HepG2 (cell line): Measurements from ENCODE around the gene P2RX3. TPM values are rescaled to one million over a fixed set of nuclear protein-coding genes. Genes with fewer than 3 reads are reported as not detected.

Experiments
- ATAC-seq: fragments of 200-7000 bp; cut with Tn5 transposase; 3 replicates; pipeline ENCODE4 v1.9.1; 2020; ENCODE audit warnings: mild to moderate bottlenecking, moderate library complexity
- BruUV-seq: library from RNA; stranded (reverse); fragments of 400-500 nt; replicated peaks from 2 replicates; lab custom pipeline; 2021; lab: Mats Ljungman, UMichigan
- CTCF ChIA-PET: fragments of 300-600 bp; formaldehyde crosslinking; extraction: SDS; loops from one replicate; lab custom pipeline; 2021; ENCODE audit warnings: low total read pairs, inconsistent platforms, low intra/inter-chr PET ratio; lab: Yijun Ruan, JAX
- POLR2A ChIA-PET: fragments of 350-600 bp; sonication (Branson Sonifier 250); formaldehyde crosslinking; loops from one replicate; lab custom pipeline; 2020; ENCODE audit warnings: antibody characterized with exemption, inconsistent platforms; lab: Yijun Ruan, JAX
- DNase-seq: peaks from one replicate; pipeline ENCODE4 v3.0.0-alpha.2; 2015; ENCODE audit warnings: low spot score
- FAIRE-seq: peaks from 3 replicates; lab custom pipeline; 2011; peaks lifted over from hg19 to GRCh38; lab: Jason Lieb, UNC
- H2AFZ ChIP-seq: one replicate; pipeline ENCODE4 v1.6.1; 2011; ENCODE audit warnings: low read length, inconsistent platforms
- H3K27ac ChIP-seq: fragments of 300-600 bp; 3 replicates; pipeline ENCODE4 v1.8.0; 2011; ENCODE audit warnings: mixed run types, mild to moderate bottlenecking, mixed read lengths, low read length, inconsistent platforms; ENCODE audit not compliant: insufficient read depth; ENCODE audit errors: extremely low read length
- H3K27me3 ChIP-seq, 2 experiments: fragments of 200-600 bp in 1 of 2; 2 replicates in 1 of 2; 3 replicates in 1 of 2; pipeline versions ENCODE4 v1.6.0 to v1.8.0; 2011; ENCODE audit warnings: low read length in 2 of 2, mild to moderate bottlenecking in 2 of 2, moderate library complexity in 2 of 2, inconsistent platforms in 1 of 2; ENCODE audit not compliant: insufficient read depth in 2 of 2, control insufficient read depth in 1 of 2
- H3K36me3 ChIP-seq, 2 experiments: fragments of 200-600 bp in 1 of 2; replicated peaks in 1 of 2; 2 replicates in 1 of 2; 3 replicates in 1 of 2; pipeline versions ENCODE4 v1.5.1 to v1.8.0; 2011; ENCODE audit warnings: low read length in 2 of 2, inconsistent platforms in 1 of 2; ENCODE audit not compliant: insufficient read depth in 2 of 2, control insufficient read depth in 1 of 2
- H3K4me1 ChIP-seq: 2 replicates; pipeline ENCODE4 v1.5.1; 2012; ENCODE audit warnings: low read length, inconsistent platforms; ENCODE audit not compliant: insufficient read depth
- H3K4me2 ChIP-seq: 2 replicates; pipeline ENCODE4 v1.6.0; 2011; ENCODE audit warnings: low read depth, low read length, inconsistent platforms
- H3K4me3 ChIP-seq, 3 experiments: fragments of 200-600 bp in 1 of 3; sonication (generic), shearing (Covaris generic) in 1 of 3; replicated peaks in 1 of 3; 2 replicates each; pipeline ENCODE4 v1.5.1; 2011 to 2016; ENCODE audit warnings: low read length in 3 of 3, inconsistent platforms in 2 of 3, low read depth in 2 of 3, mild to moderate bottlenecking in 2 of 3, control low read depth in 1 of 3, mixed read lengths in 1 of 3; ENCODE audit not compliant: insufficient read depth in 1 of 3
- H3K79me2 ChIP-seq: one replicate; pipeline ENCODE4 v1.6.1; 2011; ENCODE audit warnings: low read length, inconsistent platforms; ENCODE audit not compliant: insufficient read depth
- H3K9ac ChIP-seq: 2 replicates; pipeline ENCODE4 v1.6.0; 2011; ENCODE audit warnings: mild to moderate bottlenecking, low read depth, low read length, inconsistent platforms; ENCODE audit not compliant: insufficient read depth
- H3K9me3 ChIP-seq: 2 replicates; pipeline ENCODE4 v1.5.1; 2012; ENCODE audit warnings: mild to moderate bottlenecking, low read length
- H4K20me1 ChIP-seq: 2 replicates; pipeline ENCODE4 v1.6.0; 2011; ENCODE audit warnings: inconsistent platforms, mild to moderate bottlenecking, low read length, moderate library complexity; ENCODE audit not compliant: insufficient read depth
- BORCS8-MEF2B ChIP-seq: sonication (generic); formaldehyde crosslinking; IDR thresholded peaks from 2 replicates; pipeline ENCODE4 v1.8.0; 2022; ENCODE audit warnings: mild to moderate bottlenecking, missing genetic modification reagents
- DPF2 ChIP-seq: sonication (generic); formaldehyde crosslinking; IDR thresholded peaks from 2 replicates; pipeline ENCODE4 v1.4.0; 2020; ENCODE audit warnings: mild to moderate bottlenecking, low read depth, missing genetic modification reagents, borderline replicate concordance
- GFI1 ChIP-seq: sonication (generic); formaldehyde crosslinking; IDR thresholded peaks from 2 replicates; pipeline ENCODE4 v1.5.0; 2020; ENCODE audit warnings: missing genetic modification reagents, mild to moderate bottlenecking, borderline replicate concordance
- HDAC2 ChIP-seq: sonication (generic); formaldehyde crosslinking; IDR thresholded peaks from 2 replicates; pipeline ENCODE4 v1.4.0; 2020; ENCODE audit warnings: missing genetic modification reagents
- MYNN ChIP-seq: sonication (generic); formaldehyde crosslinking; IDR thresholded peaks from 2 replicates; pipeline ENCODE4 v1.4.0; 2020; ENCODE audit warnings: mild to moderate bottlenecking, low read depth, missing genetic modification reagents
- PAF1 ChIP-seq: IDR thresholded peaks from 2 replicates; pipeline ENCODE4 v1.6.1; 2016; ENCODE audit warnings: missing genetic modification reagents, missing compliant biosample characterization
- ZBTB7A ChIP-seq: sonication (generic); formaldehyde crosslinking; IDR thresholded peaks from 2 replicates; pipeline ENCODE4 v1.8.0; 2022; ENCODE audit warnings: mild to moderate bottlenecking, missing genetic modification reagents
- ZNF484 ChIP-seq: sonication (generic); formaldehyde crosslinking; IDR thresholded peaks from 2 replicates; pipeline ENCODE4 v1.5.1; 2020; ENCODE audit warnings: mild to moderate bottlenecking, low read depth, missing genetic modification reagents, borderline replicate concordance
- ZNF563 ChIP-seq: sonication (generic); formaldehyde crosslinking; IDR thresholded peaks from 2 replicates; pipeline ENCODE4 v1.8.0; 2022; ENCODE audit warnings: mild to moderate bottlenecking, moderate library complexity, missing genetic modification reagents
- ZNF564 ChIP-seq: sonication (generic); formaldehyde crosslinking; IDR thresholded peaks from 2 replicates; pipeline ENCODE4 v1.8.1; 2023; ENCODE audit warnings: mild to moderate bottlenecking, missing genetic modification reagents
- ZNF598 ChIP-seq: sonication (generic); formaldehyde crosslinking; IDR thresholded peaks from 2 replicates; pipeline ENCODE4 v1.5.1; 2020; ENCODE audit warnings: mild to moderate bottlenecking, missing genetic modification reagents, borderline replicate concordance
- ZNF781 ChIP-seq: sonication (generic); formaldehyde crosslinking; IDR thresholded peaks from 2 replicates; pipeline ENCODE4 v1.5.1; 2020; ENCODE audit warnings: borderline replicate concordance, mild to moderate bottlenecking, missing genetic modification reagents; ENCODE audit errors: not compliant biosample characterization
- WGBS: methylation state at CpG from one replicate; pipeline ENCODE4 v1.1.6; 2017; ENCODE audit warnings: low lambda C conversion rate; 5-methylcytosine and 5-hydroxymethylcytosine counted together
- in situ Hi-C: cut with HindIII; loops from 2 replicates; pipeline ENCODE4 v1.10.0; 2017; ENCODE audit warnings: low pct_unique_long_range_greater_than_20kb; ENCODE audit not compliant: extremely low pct_ligation_motif_present
- intact Hi-C: fragments of 100-400 bp; cut with micrococcal nuclease; formaldehyde crosslinking; loops from one replicate; pipeline ENCODE4 v1.10.0; 2022; ENCODE audit not compliant: unreplicated experiment
- polyA plus RNA-seq, 8 experiments: library from polyadenylated mRNA; depleted of rRNA in 3 of 8; stranded (reverse) in 7 of 8; unstranded in 1 of 8; fragments of >200 nt; fragmentation: Illumina TruSeq in 4 of 8; extraction: Trizol in 4 of 8; gene quantifications; 2 replicates each; pipeline versions ENCODE4 v1.2.1 to v1.2.3, GENCODE V29; 2011 to 2016; ENCODE audit warnings: low read depth in 4 of 8, missing spikeins in 1 of 8, mixed read lengths in 1 of 8; ENCODE audit not compliant: insufficient read depth in 1 of 8
- total RNA-seq, 5 experiments: library from RNA; depleted of rRNA; stranded (reverse); fragments of >200 nt; fragmentation: Illumina TruSeq; extraction: Trizol; gene quantifications; 2 replicates each; pipeline ENCODE4 v1.2.3, GENCODE V29; 2016; ENCODE audit warnings: low read depth in 1 of 5
- TF ChIP-seq, protein P1 (sequence below): sonication (generic); formaldehyde crosslinking; IDR thresholded peaks from 2 replicates; pipeline ENCODE4 v1.4.0; 2020; ENCODE audit warnings: missing genetic modification reagents, borderline replicate concordance
- TF ChIP-seq, protein P2 (sequence below): IDR thresholded peaks from 2 replicates; pipeline ENCODE4 v1.6.1; 2016; ENCODE audit warnings: low read depth, control low read depth
- TF ChIP-seq, protein P3 (sequence below): sonication (generic); formaldehyde crosslinking; IDR thresholded peaks from 2 replicates; pipeline ENCODE4 v1.9.0; 2021; ENCODE audit warnings: missing genetic modification reagents, borderline replicate concordance
- TF ChIP-seq, protein P4 (sequence below): sonication (generic); formaldehyde crosslinking; IDR thresholded peaks from 2 replicates; pipeline ENCODE4 v1.8.1; 2023; ENCODE audit warnings: missing genetic modification reagents, mild to moderate bottlenecking, borderline replicate concordance

P2RX3 gene
- total and polyA plus RNA-seq, 2 of the 13 experiments (the other 11 are each of a cell fraction or from before 2014, with no cell fraction given), result 0.08 TPM; not detected in 1

DNA sequence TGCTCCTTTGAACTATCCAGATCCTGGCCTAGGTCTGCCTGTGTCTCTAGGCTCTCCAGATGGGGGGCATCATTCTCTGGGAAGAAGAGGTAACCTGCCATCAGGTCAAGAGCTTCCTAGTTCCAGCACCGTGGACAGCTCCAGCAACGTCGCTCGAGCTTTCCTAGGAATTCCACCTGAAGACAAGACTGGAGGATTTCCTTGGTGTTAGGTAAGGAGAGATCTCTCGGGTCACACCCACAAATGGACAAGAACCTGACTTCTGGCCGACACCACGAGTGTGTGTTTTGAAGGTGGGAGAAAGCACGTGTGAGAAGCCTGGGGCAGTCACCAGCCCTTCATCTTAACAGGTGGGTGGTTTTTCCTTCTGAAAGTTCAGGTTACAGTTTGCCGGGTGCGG lies 41.6 kb downstream of the P2RX3 start (continued):
- TF ChIP-seq, protein P1, sequence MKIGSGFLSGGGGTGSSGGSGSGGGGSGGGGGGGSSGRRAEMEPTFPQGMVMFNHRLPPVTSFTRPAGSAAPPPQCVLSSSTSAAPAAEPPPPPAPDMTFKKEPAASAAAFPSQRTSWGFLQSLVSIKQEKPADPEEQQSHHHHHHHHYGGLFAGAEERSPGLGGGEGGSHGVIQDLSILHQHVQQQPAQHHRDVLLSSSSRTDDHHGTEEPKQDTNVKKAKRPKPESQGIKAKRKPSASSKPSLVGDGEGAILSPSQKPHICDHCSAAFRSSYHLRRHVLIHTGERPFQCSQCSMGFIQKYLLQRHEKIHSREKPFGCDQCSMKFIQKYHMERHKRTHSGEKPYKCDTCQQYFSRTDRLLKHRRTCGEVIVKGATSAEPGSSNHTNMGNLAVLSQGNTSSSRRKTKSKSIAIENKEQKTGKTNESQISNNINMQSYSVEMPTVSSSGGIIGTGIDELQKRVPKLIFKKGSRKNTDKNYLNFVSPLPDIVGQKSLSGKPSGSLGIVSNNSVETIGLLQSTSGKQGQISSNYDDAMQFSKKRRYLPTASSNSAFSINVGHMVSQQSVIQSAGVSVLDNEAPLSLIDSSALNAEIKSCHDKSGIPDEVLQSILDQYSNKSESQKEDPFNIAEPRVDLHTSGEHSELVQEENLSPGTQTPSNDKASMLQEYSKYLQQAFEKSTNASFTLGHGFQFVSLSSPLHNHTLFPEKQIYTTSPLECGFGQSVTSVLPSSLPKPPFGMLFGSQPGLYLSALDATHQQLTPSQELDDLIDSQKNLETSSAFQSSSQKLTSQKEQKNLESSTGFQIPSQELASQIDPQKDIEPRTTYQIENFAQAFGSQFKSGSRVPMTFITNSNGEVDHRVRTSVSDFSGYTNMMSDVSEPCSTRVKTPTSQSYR (CRISPR knock-in tag), result peak; percentile 27; the same call in 1 of the 2 replicates
- TF ChIP-seq ZNF563 (peak; percentile 46; the same call in 1 of the 2 replicates), BORCS8-MEF2B (CRISPR knock-in tag) (peak; percentile 35; the same call in 1 of the 2 replicates)
- TF ChIP-seq, protein P2, sequence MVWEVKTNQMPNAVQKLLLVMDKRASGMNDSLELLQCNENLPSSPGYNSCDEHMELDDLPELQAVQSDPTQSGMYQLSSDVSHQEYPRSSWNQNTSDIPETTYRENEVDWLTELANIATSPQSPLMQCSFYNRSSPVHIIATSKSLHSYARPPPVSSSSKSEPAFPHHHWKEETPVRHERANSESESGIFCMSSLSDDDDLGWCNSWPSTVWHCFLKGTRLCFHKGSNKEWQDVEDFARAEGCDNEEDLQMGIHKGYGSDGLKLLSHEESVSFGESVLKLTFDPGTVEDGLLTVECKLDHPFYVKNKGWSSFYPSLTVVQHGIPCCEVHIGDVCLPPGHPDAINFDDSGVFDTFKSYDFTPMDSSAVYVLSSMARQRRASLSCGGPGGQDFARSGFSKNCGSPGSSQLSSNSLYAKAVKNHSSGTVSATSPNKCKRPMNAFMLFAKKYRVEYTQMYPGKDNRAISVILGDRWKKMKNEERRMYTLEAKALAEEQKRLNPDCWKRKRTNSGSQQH (CRISPR knock-in tag), result peak; percentile 63; the same call in 1 of the 2 replicates

DNA sequence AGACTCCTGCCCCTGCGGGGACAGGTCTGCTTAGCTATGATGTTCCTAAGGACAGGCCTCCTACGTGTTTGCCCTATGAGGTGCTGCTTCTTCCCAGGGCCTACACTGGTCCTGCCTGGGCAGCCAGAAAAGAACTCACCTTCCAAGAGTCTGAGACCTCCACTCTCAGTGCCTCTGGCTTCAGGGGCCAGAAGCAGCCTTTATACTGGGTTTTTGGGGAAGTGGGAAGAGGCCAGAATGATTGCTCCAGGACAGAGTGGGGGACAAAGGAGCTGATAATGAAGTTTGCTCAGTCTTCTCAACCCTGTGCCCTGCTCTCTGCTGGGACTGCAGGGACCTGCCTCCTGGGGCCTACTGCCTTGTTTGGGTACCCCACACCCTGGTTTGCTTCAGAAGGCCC lies 42.8 kb downstream of the P2RX3 start, which contains the start of gene PRG3:
PRG3 (minus strand) TSS at position 176 of the 400 bp plus-strand sequence. CDS start 442 bp downstream, outside the sequence.
- Histone ChIP-seq H3K79me2 (no peaks in the 10 kb centered on the region), H3K9me3 (no peaks in the 10 kb centered on the region), H3K27ac (no peak within 1 kb of the TSS), H3K9ac (no peak within 1 kb of the TSS), H3K27me3 (no peaks in the 10 kb centered on the region), H3K36me3 (no peaks in the 10 kb centered on the region), H3K4me3 (no peak within 1 kb of the TSS), H4K20me1 (no peaks in the 10 kb centered on the region), H3K4me2 (no peak within 1 kb of the TSS), H3K4me1 (peaks cover 13% of the 10 kb centered on the region), H2AFZ (no peak within 1 kb of the TSS)
- 17% methylated on average over 1 of the region's 2 CpGs for WGBS
- no TSS peak for BruUV-seq
- in situ Hi-C loops (loop anchor here (10.0 kb wide), 1 partner anchor 64 kb away; no protein-coding TSS in a partner anchor), intact Hi-C loops (no loop called here)
- FAIRE-seq (no peak), ATAC-seq (no peak), DNase-seq (no peak)
- ChIA-PET POLR2A (no interaction called here), CTCF (no interaction called here)
- TF ChIP-seq DPF2 (CRISPR knock-in tag) (no peak), GFI1 (CRISPR knock-in tag) (no peak), ZNF781 (CRISPR knock-in tag) (no peak), ZNF598 (CRISPR knock-in tag) (no peak), PAF1 (CRISPR knock-in tag) (no peak), ZNF564 (no peak), HDAC2 (CRISPR knock-in tag) (no peak), ZNF484 (CRISPR knock-in tag) (no peak), MYNN (CRISPR knock-in tag) (no peak), ZBTB7A (CRISPR knock-in tag) (no peak)
- TF ChIP-seq, protein P3, sequence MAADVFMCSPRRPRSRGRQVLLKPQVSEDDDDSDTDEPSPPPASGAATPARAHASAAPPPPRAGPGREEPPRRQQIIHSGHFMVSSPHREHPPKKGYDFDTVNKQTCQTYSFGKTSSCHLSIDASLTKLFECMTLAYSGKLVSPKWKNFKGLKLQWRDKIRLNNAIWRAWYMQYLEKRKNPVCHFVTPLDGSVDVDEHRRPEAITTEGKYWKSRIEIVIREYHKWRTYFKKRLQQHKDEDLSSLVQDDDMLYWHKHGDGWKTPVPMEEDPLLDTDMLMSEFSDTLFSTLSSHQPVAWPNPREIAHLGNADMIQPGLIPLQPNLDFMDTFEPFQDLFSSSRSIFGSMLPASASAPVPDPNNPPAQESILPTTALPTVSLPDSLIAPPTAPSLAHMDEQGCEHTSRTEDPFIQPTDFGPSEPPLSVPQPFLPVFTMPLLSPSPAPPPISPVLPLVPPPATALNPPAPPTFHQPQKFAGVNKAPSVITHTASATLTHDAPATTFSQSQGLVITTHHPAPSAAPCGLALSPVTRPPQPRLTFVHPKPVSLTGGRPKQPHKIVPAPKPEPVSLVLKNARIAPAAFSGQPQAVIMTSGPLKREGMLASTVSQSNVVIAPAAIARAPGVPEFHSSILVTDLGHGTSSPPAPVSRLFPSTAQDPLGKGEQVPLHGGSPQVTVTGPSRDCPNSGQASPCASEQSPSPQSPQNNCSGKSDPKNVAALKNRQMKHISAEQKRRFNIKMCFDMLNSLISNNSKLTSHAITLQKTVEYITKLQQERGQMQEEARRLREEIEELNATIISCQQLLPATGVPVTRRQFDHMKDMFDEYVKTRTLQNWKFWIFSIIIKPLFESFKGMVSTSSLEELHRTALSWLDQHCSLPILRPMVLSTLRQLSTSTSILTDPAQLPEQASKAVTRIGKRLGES (CRISPR knock-in tag), result no peak
- TF ChIP-seq, protein P4, sequence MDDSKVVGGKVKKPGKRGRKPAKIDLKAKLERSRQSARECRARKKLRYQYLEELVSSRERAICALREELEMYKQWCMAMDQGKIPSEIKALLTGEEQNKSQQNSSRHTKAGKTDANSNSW (CRISPR knock-in tag), result no peak
